T-helper 2 cell (primary cell): ENCODE results near the gene SHROOM2.

ENCODE experiments used
- DNase-seq, 5 experiments: peaks; one replicate each; pipeline versions ENCODE4 v3.0.0 to v3.0.0-alpha.2; 2012 to 2022

The SHROOM2 gene

DNA sequence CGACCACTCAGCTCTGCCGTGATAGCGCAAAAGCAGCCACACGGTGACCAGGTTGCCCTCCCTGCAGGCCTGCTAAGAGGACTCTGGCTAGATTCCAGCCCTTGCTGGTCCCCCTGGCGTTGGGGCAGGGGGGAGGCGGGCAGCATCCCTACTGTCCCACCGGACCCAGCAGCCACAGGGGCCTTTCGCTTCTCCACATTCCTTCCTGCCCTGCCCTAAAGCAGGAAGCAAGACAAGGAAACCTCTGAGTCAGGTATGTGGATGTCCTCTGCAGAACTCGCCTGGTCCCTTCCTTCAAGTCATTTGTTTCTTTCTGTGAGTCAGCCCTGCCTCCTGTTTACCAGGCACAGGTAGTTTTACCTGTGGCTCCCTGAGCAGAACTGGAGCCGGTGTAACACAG is 120.7 kb downstream of the SHROOM2 start:
- no peak for DNase-seq

DNA sequence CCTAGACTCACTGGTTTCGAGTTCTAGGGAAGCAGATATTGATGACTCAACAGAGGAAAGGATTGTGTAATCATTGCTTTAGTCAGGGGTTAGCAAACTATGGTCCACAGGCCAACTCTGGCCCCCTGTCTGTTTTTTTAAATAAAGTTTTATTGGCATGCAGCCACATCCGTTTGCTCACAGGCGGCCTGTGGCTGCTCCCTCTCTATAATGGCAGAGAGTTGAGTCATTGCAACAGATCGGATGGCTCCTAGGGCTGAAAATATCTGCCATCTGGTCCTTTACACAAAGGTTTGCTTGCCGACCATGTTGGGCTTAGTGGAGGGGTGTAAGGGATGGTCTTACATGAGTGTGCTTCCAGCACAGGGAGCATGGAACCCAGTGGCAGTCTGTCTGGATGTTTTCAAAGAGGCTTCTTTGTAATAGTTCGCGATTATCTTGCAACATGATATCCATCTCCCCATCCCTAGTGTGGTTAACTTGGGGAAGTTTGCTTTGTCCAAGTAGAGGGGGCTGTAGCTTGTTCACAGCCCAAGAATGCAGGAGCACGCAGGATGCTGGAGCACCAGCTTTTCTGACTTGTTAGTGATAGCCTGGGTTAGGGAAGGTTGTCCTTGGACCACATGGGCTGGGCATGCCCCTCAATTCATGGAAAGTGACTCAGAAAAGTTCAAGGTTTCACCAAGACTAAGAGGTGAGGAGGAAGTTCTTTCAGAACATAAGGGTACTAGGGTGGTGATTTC is 121.6 kb downstream of the SHROOM2 start:
- DNase-seq, result no peak

- no peak for DNase-seq
Measured at GRCh38 chrX:9909254-9909653, 123.0 kb downstream of the SHROOM2 start.

- DNase-seq, result no peak
Measured at GRCh38 chrX:9911487-9911886, 125.3 kb downstream of the SHROOM2 start.

GRCh38 chrX:9912351-9913145 is 126.3 kb downstream of the SHROOM2 start:
- no peak for DNase-seq

DNA sequence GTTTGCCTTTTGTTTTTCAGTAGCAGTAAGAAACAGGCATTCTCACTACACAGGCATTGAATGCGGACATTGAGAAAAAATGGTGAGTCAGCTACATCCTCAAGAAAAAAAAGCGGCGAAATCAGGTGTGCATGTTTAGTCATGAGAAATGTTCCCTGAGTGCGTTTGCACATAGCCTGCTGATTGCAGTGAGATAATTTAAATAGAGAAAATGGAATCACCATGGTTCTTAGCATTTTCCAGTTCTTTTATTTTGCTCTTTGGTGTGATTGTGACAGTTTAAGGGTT is 126.9 kb downstream of the SHROOM2 start:
- no peak for DNase-seq

DNA sequence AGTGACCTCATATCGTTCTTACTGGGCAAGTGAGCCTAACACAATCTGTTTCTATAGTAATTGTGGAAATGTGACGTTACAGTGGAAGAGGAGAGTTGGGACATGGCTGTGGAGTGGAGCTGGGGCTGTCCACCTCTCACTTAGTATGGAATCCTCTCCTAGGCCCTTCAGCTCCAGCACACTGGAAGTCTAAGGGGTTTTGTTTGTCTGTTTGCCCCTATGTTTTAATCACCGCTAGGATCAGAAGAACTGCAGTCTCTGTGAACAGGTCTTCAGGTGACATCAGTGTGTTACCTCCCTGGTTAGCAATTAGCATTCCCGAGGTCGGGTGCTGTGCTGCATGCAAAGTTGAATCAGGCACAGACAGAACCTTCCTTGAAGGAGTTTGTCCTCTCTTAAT is 131.6 kb downstream of the SHROOM2 start:
- no peak for DNase-seq

DNA sequence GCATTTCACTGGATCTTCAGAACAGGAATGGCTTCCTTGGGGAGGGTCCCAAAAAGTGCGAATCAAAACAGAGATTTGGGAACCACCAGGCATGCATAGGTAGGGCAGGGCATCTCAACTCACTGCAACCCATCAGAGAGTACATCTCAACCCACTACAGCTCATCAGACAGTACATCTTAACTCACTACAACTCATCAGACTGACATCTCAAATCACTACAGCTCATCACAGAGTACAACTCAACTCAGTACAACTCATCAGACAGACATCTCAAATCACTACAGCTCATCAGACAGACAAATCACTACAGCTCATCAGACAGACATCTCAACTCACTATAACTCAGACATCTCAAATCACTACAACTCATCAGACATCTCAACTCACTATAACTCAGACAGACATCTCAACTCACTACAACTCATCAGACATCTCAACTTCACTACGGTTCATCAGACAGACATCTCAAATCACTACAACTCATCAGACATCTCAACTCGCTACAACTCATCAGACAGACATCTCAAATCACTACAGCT is 133.5 kb downstream of the SHROOM2 start:
- DNase-seq, result no peak

- no peak for DNase-seq
Measured at GRCh38 chrX:9921407-9921806, 135.2 kb downstream of the SHROOM2 start.

DNA sequence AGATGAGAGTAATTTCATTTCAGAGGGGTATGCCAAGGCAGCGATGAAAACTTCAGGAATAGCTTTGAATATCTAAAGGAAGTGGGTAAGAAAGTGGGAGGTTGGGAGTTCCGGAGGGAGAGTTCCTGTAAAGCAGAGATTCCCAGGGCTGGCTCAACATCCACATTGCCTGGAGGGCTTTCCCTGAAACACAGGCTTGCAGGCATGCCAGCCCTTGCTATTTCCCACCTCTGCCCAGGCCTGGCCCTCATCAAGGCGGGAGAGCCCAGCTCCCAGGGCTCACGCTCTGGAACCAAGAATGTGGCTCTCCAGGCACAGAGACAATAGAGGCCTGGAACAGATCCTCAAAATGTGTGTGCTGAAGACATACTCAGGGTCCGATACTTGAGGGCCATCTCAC is 137.1 kb downstream of the SHROOM2 start:
- no peak for DNase-seq

DNA sequence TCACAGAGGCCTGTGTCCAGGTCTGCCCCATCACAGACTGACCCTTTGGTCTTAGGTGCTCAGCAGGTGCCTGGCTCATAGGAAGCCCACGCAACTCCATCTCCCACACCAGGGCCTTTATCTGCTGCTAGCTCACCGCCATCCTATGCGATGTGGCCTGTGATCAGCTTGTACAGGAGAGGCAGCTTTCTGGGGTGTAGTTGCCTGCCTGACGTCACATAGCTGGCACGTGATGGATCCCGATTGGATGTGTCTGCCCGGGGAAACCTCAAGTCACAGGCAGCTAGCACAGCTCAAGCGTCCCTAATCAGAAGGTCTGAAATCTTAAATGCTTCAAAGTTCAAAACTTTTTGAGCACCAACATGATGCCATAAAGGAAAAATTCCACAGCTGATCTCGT is 139.8 kb downstream of the SHROOM2 start:
- no peak for DNase-seq

- DNase-seq, result no peak
Measured at GRCh38 chrX:9927698-9928482, 141.7 kb downstream of the SHROOM2 start.

- DNase-seq, result no peak
Measured at GRCh38 chrX:9935436-9935835, 149.2 kb downstream of the SHROOM2 start.

DNA sequence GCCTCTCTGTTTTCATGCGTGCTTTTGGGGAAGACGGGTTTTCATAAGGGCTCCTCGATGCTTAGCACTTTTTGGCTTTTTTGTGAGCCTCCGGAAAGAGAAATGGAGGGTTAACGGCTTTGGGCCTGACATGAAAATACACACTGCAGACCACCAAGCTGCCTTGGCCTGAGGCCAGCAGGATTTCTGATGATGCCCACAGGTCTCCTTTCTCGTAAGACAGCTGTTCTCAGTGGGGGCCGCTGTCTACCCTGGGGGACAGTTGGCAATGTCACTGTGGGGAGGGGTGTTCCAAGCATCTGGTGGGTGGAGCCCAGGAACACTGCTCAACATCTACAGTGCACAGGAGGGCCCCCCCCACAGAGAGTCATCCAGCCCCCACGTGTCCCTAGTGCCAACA is 151.5 kb downstream of the SHROOM2 start:
- DNase-seq, result no peak

DNA sequence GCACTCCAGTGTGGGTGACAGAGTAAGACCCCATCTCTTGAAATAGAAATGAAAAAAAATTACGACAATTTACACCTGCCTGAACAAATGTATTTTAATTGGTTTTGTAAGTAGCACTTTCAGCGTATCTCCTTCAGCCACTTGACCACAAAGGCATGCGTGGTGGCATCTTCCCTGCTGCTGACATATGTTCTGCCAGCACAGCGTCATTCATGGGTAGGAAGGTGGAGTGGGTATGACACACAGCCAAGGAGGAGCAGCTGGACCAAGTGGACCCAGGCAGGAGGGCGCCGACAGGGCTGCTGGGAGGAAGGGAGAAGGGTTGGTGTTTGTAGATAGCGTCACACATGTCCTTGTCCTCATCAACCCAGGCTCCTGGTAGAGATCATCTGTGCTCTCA is 152.3 kb downstream of the SHROOM2 start:
- DNase-seq, result no peak

- DNase-seq, result no peak
Measured at GRCh38 chrX:9940421-9940820, 154.2 kb downstream of the SHROOM2 start.

- DNase-seq, result peak in 4 of 5 experiments; percentile 14 to 89 (median 48)
Measured at GRCh38 chrX:9942086-9942485, 155.9 kb downstream of the SHROOM2 start.

GRCh38 chrX:9943420-9943819 is 157.2 kb downstream of the SHROOM2 start:
- DNase-seq, result peak in 1 of 5 experiments; percentile 50

- DNase-seq, result no peak
Measured at GRCh38 chrX:9947131-9947794, 161.0 kb downstream of the SHROOM2 start.

DNA sequence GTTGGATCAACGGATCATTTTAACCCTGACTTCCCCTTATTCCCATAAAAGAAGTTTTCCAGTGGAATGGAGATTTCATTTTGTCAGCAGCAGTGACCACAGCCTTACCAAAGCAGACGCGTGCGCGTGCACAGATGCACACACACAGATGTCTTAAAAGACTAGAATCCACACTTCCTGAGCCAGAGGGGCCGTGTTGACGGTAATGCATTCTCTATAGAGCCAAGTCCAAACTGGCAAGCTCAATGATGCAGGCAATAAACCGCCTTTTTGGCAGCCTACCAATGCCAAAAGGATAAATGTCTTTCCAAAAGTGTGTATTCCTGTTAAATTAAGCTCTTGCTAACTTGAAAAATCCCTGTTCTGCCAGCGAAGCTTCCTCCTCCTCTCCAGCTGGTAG is 162.2 kb downstream of the SHROOM2 start:
- no peak for DNase-seq

DNA sequence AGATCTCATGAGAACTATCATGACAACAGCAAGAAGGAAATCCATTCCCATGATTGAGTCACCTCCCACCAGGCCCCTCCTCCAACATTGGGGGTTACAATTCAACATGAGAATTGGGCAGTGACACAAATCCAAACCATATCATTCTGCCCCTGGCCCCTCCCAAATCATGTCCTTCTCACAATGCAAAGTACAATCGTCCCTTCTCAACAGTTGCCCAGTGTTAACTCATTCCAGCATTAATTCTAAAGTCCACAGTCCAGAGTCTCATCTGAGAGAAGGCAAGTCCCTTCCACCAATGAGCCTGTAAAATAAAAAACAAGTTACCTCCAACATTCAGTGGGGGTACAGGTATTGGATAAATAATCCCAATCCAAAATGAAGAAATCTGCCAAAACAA is 166.1 kb downstream of the SHROOM2 start:
- no peak for DNase-seq

DNA sequence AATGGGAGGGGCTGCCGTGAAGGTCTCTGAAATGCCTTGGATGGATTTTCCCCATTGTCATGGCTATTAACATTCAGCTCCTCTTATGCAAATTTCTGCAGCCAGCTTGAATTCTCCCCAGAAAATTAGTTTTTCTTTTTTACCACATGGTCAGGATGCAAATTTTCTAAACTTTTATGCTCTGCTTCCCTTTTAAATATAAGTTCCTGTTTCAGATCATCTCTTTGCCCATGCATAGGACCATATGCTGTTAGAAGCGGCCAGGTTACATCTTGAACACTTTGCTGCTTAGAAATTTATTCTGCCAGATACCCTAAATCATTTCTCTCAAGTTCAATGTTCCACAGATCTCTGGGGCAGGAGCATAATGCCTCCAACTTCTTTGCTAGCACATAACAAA is 167.2 kb downstream of the SHROOM2 start:
- DNase-seq, result no peak

- DNase-seq, result no peak
Measured at GRCh38 chrX:9955506-9955905, 169.3 kb downstream of the SHROOM2 start.
